ENCODE data around the gene ADAMTSL1. TPM values are rescaled to one million over a fixed set of nuclear protein-coding genes. Genes with fewer than 3 reads are reported as not detected.
"Not testable (repeated sequence)": the region's sequence is repeated elsewhere in the genome, so short reads cannot be mapped to it uniquely, and the experiment has no call there.

ADAMTSL1 gene
- total RNA-seq, 1 experiment from 2014 or later = 7.7 TPM

DNA sequence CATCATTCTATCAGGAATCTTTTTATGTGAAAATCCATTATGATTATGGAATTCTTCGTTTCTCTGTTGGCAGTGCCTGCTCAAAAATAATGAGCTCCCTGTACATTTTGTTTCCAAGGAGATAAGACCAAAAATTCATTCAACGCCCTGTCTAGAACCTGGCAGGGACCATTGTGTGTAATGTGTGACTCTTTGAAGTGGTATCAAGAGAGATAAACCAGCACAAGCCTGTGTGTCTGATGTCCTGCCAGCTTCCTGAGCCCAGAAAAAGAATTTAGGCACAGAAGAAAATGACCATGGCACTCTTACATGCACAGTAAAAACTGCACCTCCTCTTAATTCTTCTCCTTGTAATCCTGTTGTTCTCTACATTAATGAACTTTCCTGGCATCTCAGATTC is 381.7 kb downstream of the ADAMTSL1 start:
- no peak for DNase-seq (ENCODE audit: low read depth)

DNA sequence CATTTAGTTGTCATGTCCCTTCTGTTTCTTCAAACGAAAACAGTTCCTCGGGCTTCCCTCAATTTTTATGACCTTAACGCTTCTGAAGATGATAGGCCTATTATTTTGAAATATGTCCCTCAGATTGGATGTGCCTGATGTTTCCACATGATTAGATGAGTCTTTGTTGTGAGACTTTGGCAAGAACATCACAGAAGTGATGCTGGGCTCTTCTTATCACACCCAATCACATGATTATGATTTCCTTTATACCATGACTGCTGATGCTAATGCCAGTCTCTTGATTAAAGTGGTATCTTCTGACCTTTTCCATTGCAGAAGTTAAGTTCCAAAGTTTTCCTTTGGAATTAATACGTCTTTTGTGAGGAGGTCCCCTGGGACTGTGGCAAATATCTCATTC is 383.4 kb downstream of the ADAMTSL1 start:
- no peak for DNase-seq (ENCODE audit: low read depth)

DNA sequence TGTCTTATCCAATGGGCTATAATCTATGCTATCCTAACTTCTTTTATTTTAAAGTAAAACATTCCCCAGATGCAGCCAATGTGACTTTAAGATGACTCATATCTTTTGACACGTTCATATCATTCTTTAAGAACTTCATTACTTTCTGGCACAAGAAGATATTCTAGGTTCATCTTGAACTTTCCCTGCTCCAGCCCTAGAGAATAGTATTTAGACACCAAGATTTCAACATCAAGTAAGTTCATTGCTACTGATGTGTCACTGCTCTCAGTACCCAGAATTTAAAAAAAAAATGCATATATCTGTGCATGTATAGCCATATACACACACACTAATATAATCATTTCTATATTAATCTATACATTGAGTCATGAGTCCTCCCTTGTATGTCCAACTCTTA is 383.8 kb downstream of the ADAMTSL1 start:
- peak; percentile 29 for DNase-seq (ENCODE audit: low read depth)

DNA sequence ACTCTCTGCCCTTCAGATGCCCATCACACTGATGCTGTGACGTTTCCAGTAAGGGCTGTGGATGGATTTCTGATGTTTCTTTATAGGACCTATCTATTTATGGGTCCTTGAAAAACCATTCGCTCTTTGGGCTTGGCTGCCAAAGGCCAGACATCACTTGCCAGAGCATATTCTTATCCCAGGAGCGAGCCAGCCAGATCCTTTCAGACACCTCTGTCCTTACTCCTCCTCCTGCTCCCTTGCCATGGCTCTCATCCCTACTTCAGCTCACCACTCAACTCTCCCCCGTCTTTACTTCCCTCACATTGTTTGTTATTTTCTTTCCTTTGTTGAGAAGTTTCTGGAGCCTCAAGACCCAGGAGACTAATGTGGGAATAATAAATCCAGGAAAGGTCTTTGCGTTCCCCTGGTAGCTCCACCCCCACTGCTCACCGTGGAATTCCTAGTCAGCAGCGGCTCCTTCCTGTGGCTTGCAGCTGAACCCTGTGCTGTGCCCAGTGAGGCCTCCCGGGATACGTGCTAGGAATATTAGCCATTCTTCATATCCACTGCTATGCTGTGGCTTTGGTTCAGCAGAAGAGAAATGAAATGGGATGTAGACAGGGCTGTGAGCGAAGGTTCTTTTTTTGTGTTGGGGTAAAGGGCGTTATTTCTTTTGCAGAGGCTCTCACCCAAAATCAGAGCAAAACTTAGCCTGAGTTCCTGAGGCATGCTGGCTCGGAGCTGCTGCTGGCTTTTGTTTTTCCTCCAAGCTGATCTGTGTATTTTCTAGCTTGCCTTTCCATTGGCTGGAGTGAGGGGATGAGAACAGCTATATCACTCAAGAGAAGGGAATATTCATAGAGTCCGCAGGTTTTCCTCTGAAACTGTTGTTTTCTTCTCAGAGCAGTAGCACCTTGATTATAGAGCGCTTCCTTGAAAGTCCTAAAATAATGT is 387.9 kb downstream of the ADAMTSL1 start:
- no peak for DNase-seq (ENCODE audit: low read depth)

DNA sequence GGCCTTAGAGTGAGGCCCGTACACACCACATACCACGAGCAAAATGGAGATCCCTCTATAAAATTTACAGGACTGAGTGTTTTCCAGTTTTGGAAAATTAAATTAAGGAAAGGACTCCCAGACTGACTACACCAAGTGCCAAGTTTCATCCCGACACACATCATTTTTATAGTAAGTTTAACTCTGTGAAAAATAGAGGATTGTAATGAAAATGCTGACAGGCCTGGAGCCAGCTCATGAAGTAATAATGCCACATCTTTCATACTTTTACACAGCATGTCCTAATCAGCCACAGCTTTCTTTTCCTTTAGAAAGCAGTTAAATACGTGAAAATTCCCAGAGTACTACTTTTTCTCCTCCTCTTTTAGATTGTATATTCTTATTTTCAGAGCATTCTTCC is 389.8 kb downstream of the ADAMTSL1 start:
- DNase-seq (ENCODE audit: low read depth) = no peak

DNA sequence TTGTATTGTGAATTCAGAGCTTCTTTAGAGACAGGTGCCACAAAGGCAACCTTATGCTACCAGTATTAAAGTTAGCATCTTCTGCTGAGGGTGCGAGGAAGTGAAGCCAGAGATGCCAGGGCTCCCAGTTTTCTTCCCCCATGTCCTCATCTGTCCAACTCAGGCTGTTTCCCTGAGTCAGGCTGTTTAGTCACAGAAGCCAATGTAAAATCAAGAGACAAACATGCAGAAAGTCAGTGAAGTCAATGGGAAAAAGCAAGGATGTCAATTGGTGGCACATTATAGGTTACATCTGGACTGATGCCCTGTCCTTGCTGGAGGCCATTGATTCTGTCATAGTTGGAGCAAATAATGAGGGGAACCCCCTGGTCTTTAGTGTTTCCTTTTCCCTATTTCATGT is 390.6 kb downstream of the ADAMTSL1 start:
- DNase-seq (ENCODE audit: low read depth) = no peak

DNA sequence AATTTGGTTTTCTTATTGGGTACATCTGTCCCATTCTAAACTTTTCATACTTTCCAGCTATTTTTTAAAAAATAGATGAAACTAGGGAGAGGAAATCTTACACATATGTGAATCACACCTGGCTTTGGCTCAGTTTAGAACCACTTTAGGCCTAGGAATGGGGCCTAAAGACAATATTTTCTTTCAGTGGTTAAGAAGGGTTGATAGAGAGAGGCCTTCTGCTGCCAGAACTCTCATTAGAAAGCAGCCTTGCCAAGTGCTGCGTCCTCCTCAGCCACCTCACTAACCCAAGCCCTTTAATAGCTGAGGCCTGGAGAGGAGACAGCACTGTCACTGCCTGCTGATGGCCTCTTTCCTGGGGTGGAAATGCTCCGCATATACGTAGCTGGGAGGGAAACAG is 391.6 kb downstream of the ADAMTSL1 start:
- DNase-seq (ENCODE audit: low read depth) = no peak

DNA sequence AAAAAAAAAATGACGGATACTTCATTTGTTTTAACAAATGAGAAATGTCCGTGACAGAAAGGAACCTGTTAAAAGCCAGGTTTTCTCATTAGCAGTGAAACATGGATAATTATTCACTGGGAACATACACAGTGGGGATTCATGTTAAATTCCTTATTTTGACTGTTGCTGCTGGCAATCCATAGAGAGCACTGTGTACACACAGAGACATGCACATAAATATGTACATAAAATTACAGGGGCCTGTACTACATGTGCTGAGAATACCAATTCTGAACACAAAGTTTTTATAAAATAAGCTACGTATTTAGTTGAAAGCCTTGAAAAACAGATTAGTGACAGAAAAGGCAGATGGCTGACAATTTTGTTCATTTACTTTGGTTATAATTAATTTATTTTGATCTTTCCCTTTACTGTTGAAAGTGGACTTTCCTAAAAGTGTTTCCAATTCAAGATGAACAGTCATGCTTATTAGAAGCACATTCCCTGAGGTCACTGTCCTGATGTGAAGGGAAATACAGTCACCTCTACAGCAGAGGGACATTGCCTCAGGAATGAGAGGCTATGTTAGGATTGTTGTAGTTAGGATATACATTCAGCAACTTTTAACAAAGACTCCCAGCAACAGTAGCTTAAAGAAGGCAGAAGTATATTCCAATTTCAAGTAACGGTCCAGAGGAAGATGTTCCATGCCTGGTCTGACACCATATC is 392.3 kb downstream of the ADAMTSL1 start:
- DNase-seq (ENCODE audit: low read depth) = no peak

DNA sequence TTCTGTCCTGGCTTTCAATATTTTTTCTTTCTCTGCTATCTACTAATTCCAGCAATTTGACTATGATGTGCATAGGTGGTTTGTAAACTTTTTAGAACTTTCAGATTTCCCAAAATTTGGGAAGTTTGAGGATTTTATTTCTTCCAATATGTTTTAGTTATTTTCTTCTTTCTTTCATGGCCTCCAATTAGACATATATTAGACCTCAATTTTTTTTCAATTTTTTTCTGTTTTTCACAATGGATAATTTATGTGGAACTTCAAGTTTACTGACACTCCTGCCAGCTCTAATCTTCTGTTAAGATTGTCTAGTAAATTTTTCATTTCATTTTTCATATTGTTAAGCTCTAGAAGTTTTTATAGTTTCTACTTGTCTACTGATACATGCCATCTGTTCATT is 395.8 kb downstream of the ADAMTSL1 start:
- no peak for DNase-seq (ENCODE audit: low read depth)

DNA sequence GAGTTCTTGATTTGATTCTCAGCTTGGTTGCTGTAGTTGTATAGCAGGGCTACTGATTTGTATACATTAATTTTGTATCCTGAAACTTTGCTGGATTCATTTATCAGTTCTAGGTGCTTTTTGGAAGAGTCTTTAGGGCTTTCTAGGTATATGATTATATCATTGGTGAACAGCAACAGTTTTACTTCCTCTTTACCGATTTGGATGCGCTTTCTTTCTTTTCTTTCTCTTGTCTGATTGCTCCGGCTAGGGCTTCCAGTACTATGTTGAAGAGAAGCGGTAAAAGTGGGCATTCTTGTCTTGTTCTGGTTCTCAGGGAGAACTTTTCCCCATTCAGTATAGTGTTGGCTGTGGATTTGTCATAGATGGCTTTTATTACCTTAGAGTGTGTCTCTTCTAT is 400.1 kb downstream of the ADAMTSL1 start:
- DNase-seq (ENCODE audit: low read depth) = no peak

DNA sequence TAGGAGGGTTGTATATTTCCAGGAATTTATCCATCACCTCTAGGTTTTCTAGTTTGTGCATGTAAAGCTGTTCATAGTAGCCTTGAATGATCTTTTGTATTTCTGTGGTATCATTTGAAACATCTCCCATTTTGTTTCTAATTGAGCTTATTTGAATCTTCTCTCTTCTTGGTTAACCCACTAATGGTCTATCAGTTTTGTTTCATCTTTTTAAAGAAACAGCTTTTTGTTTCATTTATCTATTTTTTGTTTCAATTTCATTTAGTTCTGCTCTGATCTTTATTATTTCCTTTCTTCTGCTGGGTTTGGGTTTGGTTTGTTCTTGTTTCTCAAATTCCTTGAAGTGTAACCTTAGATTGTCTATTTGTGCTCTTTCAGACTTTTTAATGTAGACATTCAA is 401.0 kb downstream of the ADAMTSL1 start:
- DNase-seq (ENCODE audit: low read depth) = not testable (repeated sequence)

DNA sequence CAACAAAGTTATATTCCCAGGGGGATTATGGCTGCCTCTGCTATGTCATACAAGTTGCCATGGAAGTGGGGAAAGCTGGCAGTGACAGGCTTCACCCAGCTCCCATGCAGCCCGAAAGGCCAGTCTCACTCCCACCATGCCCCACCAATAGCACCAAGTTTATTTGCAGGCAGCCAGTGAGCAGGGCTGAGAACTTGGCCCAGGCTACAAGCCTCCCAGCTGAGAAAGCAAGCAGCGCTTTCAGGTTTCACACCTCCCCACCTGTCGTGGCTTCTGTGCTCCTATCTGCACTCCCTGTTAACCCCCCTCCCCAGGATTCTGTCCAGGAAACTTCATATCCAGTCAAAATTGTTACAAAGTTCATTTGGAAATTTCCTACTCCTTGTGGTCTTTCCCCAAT is 404.0 kb downstream of the ADAMTSL1 start:
- no peak for DNase-seq (ENCODE audit: low read depth)

DNA sequence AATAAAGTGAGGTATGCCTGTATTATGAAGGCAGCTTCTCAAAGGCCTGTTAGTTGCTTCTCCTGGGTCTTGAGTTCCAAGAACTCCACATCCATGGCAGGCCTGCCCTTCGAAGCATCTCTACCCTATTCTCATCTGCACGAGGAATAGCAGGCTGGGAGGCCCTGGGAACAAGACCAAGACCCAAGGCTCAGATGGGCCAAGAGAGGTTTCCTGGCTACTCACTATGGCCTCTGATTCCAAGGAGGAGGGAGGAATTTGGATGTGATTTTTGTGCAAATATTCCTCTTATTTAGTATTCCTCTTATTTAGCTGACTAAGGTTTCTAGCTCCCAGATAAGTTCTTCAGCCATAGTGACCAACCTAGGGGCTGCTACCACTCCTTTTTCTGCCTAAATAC is 407.8 kb downstream of the ADAMTSL1 start:
- no peak for DNase-seq (ENCODE audit: low read depth)

DNA sequence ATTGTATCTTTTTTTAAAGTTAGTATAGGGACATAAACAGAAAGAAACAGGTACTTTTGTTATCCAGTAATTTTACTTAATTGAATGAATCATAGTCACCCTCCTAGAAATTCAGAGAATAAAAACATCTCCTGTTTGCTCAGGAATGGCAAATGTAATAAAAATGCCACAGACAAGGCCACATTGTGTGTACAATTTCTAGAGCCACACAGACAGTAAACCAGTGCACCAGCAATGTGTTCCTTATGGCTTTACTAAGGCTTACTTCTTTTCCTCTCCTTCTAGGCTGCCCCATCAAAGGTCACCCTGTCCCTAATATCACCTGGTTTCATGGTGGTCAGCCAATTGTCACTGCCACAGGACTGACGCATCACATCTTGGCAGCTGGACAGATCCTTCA is 413.6 kb downstream of the ADAMTSL1 start:
- peak; percentile 17 for DNase-seq (ENCODE audit: low read depth)

DNA sequence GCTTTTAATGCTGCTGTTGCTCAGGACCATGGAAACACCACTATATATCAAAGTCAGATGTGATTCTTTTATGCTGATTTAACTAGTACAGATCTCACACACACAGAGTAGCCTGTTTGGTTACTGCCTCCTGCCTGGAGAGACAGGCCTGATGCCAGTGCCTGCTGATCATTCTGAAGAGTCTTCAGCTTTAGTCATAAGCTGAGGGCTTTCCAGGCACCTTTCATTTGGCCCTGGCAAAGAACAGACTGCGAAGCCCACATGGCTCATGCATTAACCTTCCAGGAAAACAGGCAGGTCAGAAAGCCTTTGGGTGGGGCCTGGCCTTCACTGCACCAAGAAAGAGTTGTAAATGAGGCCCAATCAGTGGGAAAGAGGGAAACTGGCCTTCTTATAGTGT is 414.3 kb downstream of the ADAMTSL1 start:
- DNase-seq (ENCODE audit: low read depth) = peak; percentile 19

DNA sequence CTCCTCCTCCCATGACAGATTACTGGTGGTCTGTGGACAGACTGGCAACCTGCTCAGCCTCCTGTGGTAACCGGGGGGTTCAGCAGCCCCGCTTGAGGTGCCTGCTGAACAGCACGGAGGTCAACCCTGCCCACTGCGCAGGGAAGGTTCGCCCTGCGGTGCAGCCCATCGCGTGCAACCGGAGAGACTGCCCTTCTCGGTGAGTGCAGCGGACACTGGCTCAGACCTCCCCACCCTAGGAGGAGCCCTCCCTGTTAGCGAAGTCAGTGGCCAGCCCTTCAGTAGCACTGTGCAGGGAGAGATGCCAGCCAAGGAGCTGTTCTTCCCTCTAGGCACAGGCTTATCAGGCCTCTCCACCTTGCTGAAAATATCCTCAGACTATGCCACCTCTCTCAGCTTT is 415.6 kb downstream of the ADAMTSL1 start:
- DNase-seq (ENCODE audit: low read depth) = no peak

DNA sequence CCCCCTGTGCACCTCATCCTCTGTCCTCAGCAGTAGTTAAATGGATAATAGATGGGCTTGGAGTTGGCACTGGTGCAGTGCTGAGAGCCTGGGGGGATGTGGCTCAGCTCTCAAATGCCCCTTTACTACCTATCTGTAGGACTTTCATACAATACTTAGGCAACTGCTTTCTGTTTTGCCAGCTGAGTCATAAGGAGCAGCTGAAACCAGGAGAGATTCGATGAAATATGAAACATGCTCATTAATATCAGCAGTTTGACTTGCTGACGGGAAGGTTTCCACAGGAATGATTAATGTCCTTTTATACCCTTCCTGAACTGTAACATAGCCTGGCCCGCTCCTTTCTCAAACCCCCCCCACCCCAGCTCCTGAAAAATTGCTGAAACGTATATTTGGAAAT is 416.4 kb downstream of the ADAMTSL1 start:
- peak; percentile 66 for DNase-seq (ENCODE audit: low read depth)

DNA sequence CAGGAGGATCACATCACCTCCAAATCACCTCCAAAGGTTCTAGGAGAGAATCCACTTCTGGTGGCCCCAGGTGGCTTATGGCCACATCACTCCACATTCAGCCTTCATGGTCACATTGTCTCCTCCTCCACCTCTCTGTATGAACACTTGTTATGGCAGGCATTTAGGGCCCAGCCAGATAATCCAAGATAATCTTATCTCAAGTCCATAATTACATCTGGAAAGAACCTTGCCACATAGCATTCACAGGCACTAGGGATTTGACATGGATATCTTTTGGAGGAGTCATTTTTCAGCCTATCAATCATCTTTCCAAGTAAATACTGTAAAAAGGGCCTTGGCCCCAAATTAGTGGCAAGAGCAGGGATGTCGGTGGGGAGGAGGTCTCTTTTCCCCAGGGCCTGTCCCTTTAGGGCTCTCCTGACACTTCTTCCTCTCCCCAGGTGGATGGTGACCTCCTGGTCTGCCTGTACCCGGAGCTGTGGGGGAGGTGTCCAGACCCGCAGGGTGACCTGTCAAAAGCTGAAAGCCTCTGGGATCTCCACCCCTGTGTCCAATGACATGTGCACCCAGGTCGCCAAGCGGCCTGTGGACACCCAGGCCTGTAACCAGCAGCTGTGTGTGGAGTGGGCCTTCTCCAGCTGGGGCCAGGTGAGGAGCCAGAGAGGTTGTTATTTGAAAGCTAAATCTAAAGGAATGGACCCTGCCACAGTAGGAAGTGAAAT is 418.2 kb downstream of the ADAMTSL1 start:
- DNase-seq (ENCODE audit: low read depth) = no peak

DNA sequence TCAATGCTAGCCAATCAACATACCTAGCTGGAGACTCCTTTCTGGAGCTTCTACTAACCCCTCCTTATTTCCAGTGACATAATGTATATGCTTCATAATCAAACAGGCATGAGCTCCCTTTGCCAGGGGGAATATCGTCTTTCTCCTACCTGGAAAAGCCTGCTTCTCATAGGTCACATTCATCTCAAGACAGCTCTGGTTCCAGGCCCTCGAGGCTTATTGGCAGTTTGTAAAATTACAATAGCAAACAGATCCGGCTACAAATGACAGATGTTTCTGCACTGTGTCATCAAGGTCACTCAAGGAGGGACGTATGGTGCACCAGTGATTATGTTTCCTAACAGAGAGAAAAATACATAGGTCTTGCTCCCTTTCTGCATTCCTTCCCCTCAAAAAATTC is 419.1 kb downstream of the ADAMTSL1 start:
- DNase-seq (ENCODE audit: low read depth) = no peak

DNA sequence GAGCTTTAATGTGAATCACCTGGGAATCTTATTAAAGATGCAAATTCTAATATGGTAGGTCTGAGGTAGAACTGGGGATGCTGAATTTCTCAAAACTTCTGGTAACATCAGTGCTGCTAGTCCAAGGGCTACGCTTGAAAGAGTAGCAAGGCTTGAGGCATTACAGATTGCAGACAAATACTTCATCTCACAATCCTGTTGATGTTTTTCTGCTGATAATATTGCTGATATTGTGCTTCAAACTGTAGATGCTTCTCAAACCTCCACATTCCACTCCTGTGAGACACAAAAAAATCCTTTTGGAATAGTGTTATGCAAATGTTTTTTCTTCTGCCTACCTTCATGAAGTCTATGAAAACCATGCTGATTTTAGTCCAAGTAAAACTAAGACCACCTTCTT is 419.5 kb downstream of the ADAMTSL1 start:
- no peak for DNase-seq (ENCODE audit: low read depth)

DNA sequence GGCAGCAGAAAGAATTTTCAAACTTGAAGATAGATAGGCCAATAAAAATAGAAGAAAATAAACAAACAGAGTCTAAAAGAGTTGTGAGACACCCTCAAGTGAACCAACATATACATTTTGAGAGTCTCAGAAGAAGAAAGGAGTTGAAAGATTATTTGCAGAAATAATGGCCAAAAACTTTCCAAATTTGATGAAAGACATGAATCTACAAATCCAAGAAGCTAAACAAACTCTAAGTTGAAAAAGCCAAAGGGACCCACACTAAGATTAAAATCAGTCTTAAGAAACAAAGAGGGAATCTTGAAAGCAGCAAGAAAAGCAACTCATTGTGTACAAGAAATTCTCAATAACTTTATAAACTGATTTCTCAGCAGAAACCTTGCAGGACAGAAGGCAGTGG is 422.1 kb downstream of the ADAMTSL1 start:
- no peak for DNase-seq (ENCODE audit: low read depth)

DNA sequence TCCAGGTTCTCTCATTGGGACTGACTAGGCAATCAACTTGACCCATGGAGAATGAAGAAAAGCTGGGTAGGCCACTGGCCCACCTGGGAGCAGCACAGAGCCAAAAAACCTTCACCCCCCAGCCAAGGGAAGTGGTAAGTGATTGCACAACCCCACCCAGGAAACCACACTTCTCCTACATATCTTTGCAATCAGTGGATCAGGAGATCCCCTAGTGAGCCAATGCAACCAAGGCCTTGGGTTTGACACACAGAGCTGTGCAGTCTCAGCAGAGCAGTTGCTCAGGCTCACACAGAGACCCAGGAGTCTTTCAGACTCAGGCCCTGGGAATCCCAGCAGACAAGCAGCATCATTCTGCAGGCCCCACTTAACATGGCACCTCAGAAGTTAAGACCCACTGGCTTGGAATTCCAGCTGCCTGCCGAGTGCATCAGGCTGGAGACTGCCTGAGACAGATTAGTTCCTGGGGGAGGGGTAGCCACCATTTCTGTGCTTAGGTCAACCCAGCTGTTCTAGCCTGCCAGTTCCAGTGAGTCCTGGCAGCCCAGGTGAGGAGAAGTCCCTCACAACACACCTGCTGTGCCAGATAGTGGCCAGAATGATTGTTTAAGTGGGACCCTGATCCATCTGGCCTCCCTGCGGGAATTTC is 422.7 kb downstream of the ADAMTSL1 start:
- DNase-seq (ENCODE audit: low read depth) = no peak
